ENCODE measurements around the gene CCDC149.

CCDC149 gene

DNA sequence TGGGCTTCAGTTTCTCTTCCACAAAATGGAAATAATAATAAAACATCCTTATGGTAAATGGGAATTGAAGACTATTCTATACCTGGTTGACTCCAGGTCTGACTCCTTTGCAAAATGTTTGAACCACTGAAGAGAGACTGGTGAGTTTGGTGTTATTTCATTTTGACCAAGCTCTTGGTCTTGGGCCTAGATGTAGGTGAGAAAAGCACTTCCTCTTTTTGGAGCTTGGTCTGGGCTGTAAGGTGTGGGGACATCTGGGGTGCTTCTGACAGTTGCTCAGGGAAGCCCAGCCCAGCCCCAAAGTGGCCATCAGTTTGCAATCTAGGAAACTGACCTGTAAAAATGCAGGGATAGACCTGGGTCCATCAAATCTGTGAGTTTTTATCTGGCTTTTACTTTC, 144.2 kb downstream of the CCDC149 start:
- Histone ChIP-seq H3K4me3 (ENCODE audit: low read depth, low read length) (no peak overlapping the region), H3K4me1 (no peaks in the 10 kb centered on the region), H3K27me3 (no peaks in the 10 kb centered on the region), H3K9me3 (no peaks in the 10 kb centered on the region), H3K36me3 (no peaks in the 10 kb centered on the region)
- DNase-seq = no peak
- TF ChIP-seq, protein P1, sequence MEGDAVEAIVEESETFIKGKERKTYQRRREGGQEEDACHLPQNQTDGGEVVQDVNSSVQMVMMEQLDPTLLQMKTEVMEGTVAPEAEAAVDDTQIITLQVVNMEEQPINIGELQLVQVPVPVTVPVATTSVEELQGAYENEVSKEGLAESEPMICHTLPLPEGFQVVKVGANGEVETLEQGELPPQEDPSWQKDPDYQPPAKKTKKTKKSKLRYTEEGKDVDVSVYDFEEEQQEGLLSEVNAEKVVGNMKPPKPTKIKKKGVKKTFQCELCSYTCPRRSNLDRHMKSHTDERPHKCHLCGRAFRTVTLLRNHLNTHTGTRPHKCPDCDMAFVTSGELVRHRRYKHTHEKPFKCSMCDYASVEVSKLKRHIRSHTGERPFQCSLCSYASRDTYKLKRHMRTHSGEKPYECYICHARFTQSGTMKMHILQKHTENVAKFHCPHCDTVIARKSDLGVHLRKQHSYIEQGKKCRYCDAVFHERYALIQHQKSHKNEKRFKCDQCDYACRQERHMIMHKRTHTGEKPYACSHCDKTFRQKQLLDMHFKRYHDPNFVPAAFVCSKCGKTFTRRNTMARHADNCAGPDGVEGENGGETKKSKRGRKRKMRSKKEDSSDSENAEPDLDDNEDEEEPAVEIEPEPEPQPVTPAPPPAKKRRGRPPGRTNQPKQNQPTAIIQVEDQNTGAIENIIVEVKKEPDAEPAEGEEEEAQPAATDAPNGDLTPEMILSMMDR (IDR thresholded peaks at IDR 0.05; ENCODE audit: low read depth, low read length) = no peak

DNA sequence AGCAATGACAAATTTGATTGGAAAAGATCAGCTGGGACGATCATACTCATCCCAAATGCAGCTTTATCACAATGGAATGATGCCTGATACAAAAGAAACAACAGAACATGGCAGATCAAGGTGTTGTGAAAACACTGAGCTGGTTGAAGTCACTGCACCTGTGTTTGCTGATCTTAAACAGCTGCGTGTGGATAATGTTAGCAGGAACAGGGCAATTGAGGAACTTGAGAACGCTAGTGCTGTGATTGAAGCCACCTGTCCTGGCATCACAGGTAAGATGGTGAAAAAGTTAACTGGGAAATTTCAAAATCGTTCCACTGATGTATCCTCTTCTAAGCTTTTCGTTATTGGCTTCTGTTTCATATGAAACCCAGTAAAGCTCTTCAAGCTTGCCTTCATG, 144.8 kb downstream of the CCDC149 start:
- Histone ChIP-seq H3K36me3 (no peaks in the 10 kb centered on the region), H3K27me3 (no peaks in the 10 kb centered on the region), H3K9me3 (no peaks in the 10 kb centered on the region), H3K4me3 (ENCODE audit: low read depth, low read length) (no peak overlapping the region), H3K4me1 (no peaks in the 10 kb centered on the region)
- DNase-seq = no peak
- TF ChIP-seq, protein P1 (IDR thresholded peaks at IDR 0.05; ENCODE audit: low read depth, low read length) = no peak

DNA sequence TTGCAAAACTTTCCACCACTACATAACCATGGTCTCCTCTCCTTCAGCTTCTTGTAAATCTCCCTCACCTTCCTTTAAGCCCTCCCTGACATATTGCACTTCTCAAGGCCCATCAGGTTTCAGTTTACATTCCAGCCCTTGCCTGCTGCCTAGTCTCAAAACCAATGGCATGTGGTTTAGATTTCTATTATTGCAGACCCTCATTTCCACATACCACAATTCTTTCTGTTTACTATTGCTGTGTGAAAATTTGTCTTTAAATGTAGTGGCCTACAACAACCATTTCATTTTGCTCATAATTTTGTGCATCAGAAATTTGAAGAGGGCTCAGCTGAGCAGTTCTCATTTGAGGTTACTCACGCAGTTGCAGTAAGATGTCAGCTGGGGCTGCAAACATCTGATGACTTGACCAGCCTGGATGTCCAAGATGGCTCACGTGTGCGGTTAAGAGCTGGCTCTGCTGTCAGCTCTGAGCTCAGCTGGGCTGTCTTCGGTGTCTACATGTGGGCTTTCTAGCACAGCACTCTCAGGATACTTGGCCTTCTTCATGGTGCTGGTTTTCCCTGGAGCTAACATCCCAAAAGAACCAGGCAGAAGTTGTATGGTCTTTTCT, 147.4 kb downstream of the CCDC149 start:
- no peak for DNase-seq
- no peaks in the 10 kb centered on the region for H3K4me1 ChIP-seq
- no peaks in the 10 kb centered on the region for H3K9me3 ChIP-seq
- H3K27me3 ChIP-seq = no peaks in the 10 kb centered on the region
- no peaks in the 10 kb centered on the region for H3K36me3 ChIP-seq
- TF ChIP-seq, protein P1 (IDR thresholded peaks at IDR 0.05; ENCODE audit: low read depth, low read length) = no peak
- H3K4me3 ChIP-seq (ENCODE audit: low read depth, low read length) = no peak overlapping the region

DNA sequence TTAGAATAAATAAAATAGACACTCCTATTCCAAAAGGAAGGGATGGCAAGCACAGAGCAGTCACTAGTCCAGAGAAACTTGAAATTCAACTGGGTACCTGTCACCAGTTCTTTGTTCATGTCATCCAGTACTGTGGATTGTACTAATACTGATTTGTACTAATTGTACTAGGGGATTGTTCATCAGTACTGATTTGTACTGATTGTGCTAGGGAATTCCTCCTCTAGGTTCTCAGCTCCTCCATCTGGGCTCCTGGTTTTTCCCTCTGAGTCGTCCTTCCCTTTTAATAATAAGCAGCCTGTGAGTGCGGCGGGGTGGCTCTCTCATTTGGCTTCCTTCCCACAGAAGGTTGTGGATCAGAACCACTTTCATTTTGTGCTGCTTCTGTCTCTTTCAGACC, 148.5 kb downstream of the CCDC149 start:
- Histone ChIP-seq H3K4me3 (ENCODE audit: low read depth, low read length) (no peak overlapping the region), H3K4me1 (no peaks in the 10 kb centered on the region), H3K27me3 (no peaks in the 10 kb centered on the region), H3K36me3 (no peaks in the 10 kb centered on the region), H3K9me3 (no peaks in the 10 kb centered on the region)
- DNase-seq = no peak
- TF ChIP-seq, protein P1 (IDR thresholded peaks at IDR 0.05; ENCODE audit: low read depth, low read length) = no peak

DNA sequence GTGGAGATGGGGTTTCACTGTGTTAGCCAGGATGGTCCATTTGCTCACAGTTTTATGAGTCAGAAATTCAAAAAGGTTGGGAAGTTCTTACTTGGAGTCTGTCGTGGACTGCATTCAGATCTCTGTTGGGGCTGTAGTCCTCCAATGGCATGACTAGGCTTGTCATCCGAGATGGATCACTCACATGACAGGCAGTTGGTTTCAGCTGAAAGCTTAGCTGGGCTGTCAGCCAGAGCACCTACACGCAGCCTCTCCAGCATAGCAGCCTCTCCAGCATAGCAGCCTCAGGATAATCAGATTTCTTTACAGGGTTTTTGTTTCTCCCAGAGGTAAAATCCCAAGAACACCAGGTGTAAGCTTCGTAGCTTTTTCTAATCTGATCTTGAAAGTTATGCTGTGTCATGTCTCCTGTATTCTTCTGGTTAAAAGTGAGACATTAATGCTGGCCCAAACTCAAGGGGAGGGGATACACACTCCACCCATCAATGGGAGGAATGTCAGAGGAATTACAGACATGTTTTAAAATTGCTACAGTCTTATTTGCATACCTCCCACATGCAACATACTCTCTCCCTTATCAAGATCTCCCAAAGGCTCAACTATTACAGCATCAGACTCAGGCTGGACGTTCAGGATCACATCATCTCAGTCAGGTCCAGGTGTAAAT, 149.1 kb downstream of the CCDC149 start:
- Histone ChIP-seq H3K36me3 (no peaks in the 10 kb centered on the region), H3K27me3 (no peaks in the 10 kb centered on the region), H3K4me1 (no peaks in the 10 kb centered on the region), H3K9me3 (no peaks in the 10 kb centered on the region), H3K4me3 (ENCODE audit: low read depth, low read length) (no peak overlapping the region)
- TF ChIP-seq, protein P1 (IDR thresholded peaks at IDR 0.05; ENCODE audit: low read depth, low read length) = no peak
- no peak for DNase-seq
